HFF-Myc (cell line): ENCODE data around the gene NME9.

ENCODE experiments used
- DNase-seq: peaks from one replicate; pipeline ENCODE4 v3.0.0-alpha.2; 2011; ENCODE audit warnings: low read depth; ENCODE audit errors: extremely low read depth
- H3K4me3 ChIP-seq: replicated peaks from 2 replicates; pipeline ENCODE4 v1.5.1; 2011; ENCODE audit warnings: low read depth, mild to moderate bottlenecking, control low read depth, low read length
- CTCF ChIP-seq: IDR thresholded peaks from 2 replicates; pipeline ENCODE4 v1.5.1; 2012; ENCODE audit warnings: mild to moderate bottlenecking, low read depth, low read length, control low read depth; ENCODE audit errors: missing control alignments

Gene NME9

GRCh38 chr3:138367911-138368310 lies 38.3 kb upstream of the NME9 start:
- no peak overlapping the region for H3K4me3 ChIP-seq
- no peak for DNase-seq
- no peak for TF ChIP-seq CTCF

- no peak for TF ChIP-seq CTCF
- DNase-seq: no peak
- no peak overlapping the region for H3K4me3 ChIP-seq
Measured at GRCh38 chr3:138367326-138367850, 37.7 kb upstream of the NME9 start.

GRCh38 chr3:138366006-138366759 lies 36.5 kb upstream of the NME9 start:
- no peak overlapping the region for H3K4me3 ChIP-seq
- DNase-seq: no peak
- no peak for TF ChIP-seq CTCF

- DNase-seq: no peak
- no peak overlapping the region for H3K4me3 ChIP-seq
- no peak for TF ChIP-seq CTCF
Measured at GRCh38 chr3:138365253-138365555, 35.6 kb upstream of the NME9 start.

GRCh38 chr3:138364356-138365252 lies 35.0 kb upstream of the NME9 start:
- DNase-seq: no peak
- no peak for TF ChIP-seq CTCF
- no peak overlapping the region for H3K4me3 ChIP-seq

DNA sequence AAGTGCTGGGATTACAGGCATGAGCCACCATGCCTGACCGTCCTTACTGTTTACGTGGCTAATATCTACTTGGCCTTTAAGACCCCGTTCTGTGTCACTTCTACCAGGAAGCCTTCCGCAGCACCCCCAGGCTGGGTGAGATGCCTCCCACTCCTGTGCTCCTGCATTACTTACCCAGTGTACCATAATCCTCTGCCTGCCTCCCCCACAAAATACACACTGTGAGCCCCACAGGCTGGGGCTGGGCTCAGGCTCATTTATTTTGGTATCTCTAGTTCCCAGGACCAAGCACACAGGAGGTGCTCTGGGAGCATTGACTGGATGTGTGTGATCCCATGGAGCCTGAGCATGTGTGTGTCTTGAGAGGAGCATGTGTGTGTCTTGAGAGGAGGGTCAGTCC lies 33.7 kb upstream of the NME9 start:
- DNase-seq: no peak
- no peak for TF ChIP-seq CTCF
- no peak overlapping the region for H3K4me3 ChIP-seq
